ENCODE data around the gene CEACAM18.

Gene CEACAM18

GRCh38 chr19:51478381-51479234, at the start of gene CEACAM18:
CEACAM18 (plus strand) TSS chr19:51478539.
- FAIRE-seq (no peak), DNase-seq (ENCODE audit: insufficient read length, low spot score) (no peak)
- no peak for TF ChIP-seq CTCF (IDR thresholded peaks at IDR 0.05; ENCODE audit: insufficient read depth, missing control alignments)

GRCh38 chr19:51430221-51430620, 48.1 kb upstream of the CEACAM18 start:
- DNase-seq (ENCODE audit: insufficient read length, low spot score) (no peak), FAIRE-seq (no peak)
- no peak for TF ChIP-seq CTCF (IDR thresholded peaks at IDR 0.05; ENCODE audit: insufficient read depth, missing control alignments)

DNA sequence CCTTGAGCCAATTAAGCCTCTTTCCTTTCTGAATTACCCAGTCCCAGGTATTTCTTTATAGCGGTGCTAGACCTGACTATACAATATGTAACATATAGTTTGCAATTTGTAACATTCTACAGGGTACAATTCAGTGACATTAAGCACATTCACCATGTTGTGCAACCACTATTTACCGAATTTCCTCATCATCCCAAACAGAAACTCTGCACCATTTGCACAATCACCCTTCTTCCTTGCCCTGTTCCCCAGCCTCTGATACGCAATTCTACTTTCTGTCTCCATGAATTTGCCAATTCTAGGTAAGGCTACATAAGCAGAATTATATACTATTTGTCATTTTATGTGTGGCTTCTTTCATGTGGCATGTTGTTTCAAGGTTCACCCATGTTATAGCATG, 47.2 kb upstream of the CEACAM18 start:
- DNase-seq (ENCODE audit: insufficient read length, low spot score) (no peak), FAIRE-seq (no peak)
- no peak for TF ChIP-seq CTCF (IDR thresholded peaks at IDR 0.05; ENCODE audit: insufficient read depth, missing control alignments)

DNA sequence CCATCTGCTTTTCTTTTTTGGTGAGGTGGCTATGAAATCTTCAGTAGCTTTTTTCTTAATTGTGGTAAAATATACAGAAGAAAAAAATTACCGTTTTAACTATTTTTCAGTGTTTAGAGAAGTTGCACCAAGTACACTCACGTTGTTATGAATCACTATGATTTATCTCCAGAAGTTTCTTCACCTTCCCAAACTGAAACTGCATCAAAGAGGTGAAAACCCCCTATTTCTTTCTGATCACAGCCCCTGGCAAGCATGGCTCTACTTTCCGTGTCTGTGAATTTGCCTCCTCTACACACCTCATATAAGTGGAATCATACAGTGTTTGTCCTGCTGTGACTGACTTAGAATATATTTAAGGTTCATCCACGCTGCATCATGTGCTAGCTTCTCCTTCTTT, 45.3 kb upstream of the CEACAM18 start:
- FAIRE-seq (no peak), DNase-seq (ENCODE audit: insufficient read length, low spot score) (no peak)
- TF ChIP-seq CTCF (IDR thresholded peaks at IDR 0.05; ENCODE audit: insufficient read depth, missing control alignments) = no peak

- FAIRE-seq (no peak), DNase-seq (ENCODE audit: insufficient read length, low spot score) (no peak)
- no peak for TF ChIP-seq CTCF (IDR thresholded peaks at IDR 0.05; ENCODE audit: insufficient read depth, missing control alignments)
Measured at GRCh38 chr19:51434456-51434855, 43.9 kb upstream of the CEACAM18 start.

GRCh38 chr19:51439021-51439465, 39.3 kb upstream of the CEACAM18 start:
- no peak for DNase-seq (ENCODE audit: insufficient read length, low spot score)
- peak; percentile 45 for TF ChIP-seq CTCF (IDR thresholded peaks at IDR 0.05; ENCODE audit: insufficient read depth, missing control alignments)
- no peak for FAIRE-seq

- no peak for TF ChIP-seq CTCF (IDR thresholded peaks at IDR 0.05; ENCODE audit: insufficient read depth, missing control alignments)
- DNase-seq (ENCODE audit: insufficient read length, low spot score) (no peak), FAIRE-seq (no peak)
Measured at GRCh38 chr19:51440052-51440451, 38.3 kb upstream of the CEACAM18 start.

Measured in D721Med (cell line).